B cell (primary cell): ENCODE measurements around the gene PAGE4. TPM values are rescaled to one million over a fixed set of nuclear protein-coding genes. Genes with fewer than 3 reads are reported as not detected.

Experiments used
- ATAC-seq: fragments of 200-7000 bp; cut with Tn5 transposase; one replicate; pipeline ENCODE4 v1.10.0; 2021; ENCODE audit warnings: low read depth, mild to moderate bottlenecking, moderate number of reproducible peaks, moderate library complexity
- CTCF ChIA-PET: fragments of 350-600 bp; sonication (Branson Sonifier 250); formaldehyde crosslinking; loops from one replicate; lab custom pipeline; 2021; ENCODE audit warnings: antibody characterized with exemption, inconsistent platforms; lab: Charles Lee
- POLR2A ChIA-PET: fragments of 350-600 bp; sonication (Branson Sonifier 250); formaldehyde crosslinking; loops from one replicate; lab custom pipeline; 2021; ENCODE audit warnings: antibody characterized with exemption; lab: Charles Lee
- DNase-seq: peaks from one replicate; pipeline ENCODE4 v3.0.0; 2013
- H2AFZ ChIP-seq: 2 replicates; pipeline ENCODE4 v1.6.1; 2012; ENCODE audit warnings: mild to moderate bottlenecking, low read depth, low read length; ENCODE audit not compliant: insufficient read depth, poor library complexity, severe bottlenecking
- H3K27ac ChIP-seq, 2 donors: 1 replicate in 1 of 2; 2 replicates in 1 of 2; pipeline ENCODE4 v1.5.1; 2012 to 2013; ENCODE audit warnings: low read length in 2 of 2, mild to moderate bottlenecking in 2 of 2, moderate library complexity in 1 of 2
- H3K27me3 ChIP-seq, 4 experiments: fragments of 200-600 bp in 1 of 4; sonication (generic) in 1 of 4; replicated peaks in 1 of 4; 1 replicate in 2 of 4; 2 replicates in 2 of 4; pipeline versions ENCODE4 v1.6.1 to v1.7.0; 2013 to 2016; ENCODE audit warnings: low read length in 3 of 4, mild to moderate bottlenecking in 2 of 4, mixed read lengths in 1 of 4, moderate library complexity in 1 of 4; ENCODE audit not compliant: insufficient read depth in 4 of 4, control insufficient read depth in 3 of 4; ENCODE audit errors: control extremely low read depth in 1 of 4
- H3K36me3 ChIP-seq, 2 experiments: replicated peaks in 1 of 2; 1 replicate in 1 of 2; 2 replicates in 1 of 2; pipeline versions ENCODE4 v1.6.1 to v1.7.1; 2013; ENCODE audit warnings: low read length in 1 of 2; ENCODE audit not compliant: insufficient read depth in 2 of 2, control insufficient read depth in 1 of 2; ENCODE audit errors: control extremely low read depth in 1 of 2, extremely low read depth in 1 of 2
- H3K4me1 ChIP-seq, 2 donors: fragments of 200-600 bp in 1 of 2; sonication (generic) in 1 of 2; 1 replicate in 1 of 2; 2 replicates in 1 of 2; pipeline versions ENCODE4 v1.5.1 to v1.6.1; 2013 to 2017; ENCODE audit warnings: low read length in 2 of 2; ENCODE audit not compliant: control insufficient read depth in 2 of 2, insufficient read depth in 2 of 2
- H3K4me2 ChIP-seq: replicated peaks from 2 replicates; pipeline ENCODE3; 2012; ENCODE audit warnings: mild to moderate bottlenecking, low read depth, low read length; ENCODE audit not compliant: poor library complexity, severe bottlenecking
- H3K4me3 ChIP-seq, 5 experiments: fragments of 200-600 bp in 1 of 5; sonication (generic) in 1 of 5; 1 replicate in 3 of 5; 2 replicates in 2 of 5; pipeline versions ENCODE4 v1.5.1 to v1.7.0; 2011 to 2016; ENCODE audit warnings: low read length in 4 of 5, mild to moderate bottlenecking in 4 of 5, low read depth in 2 of 5, control low read depth in 1 of 5, moderate library complexity in 1 of 5; ENCODE audit not compliant: insufficient read depth in 1 of 5; ENCODE audit errors: control extremely low read depth in 1 of 5, extremely low read depth in 1 of 5
- H3K79me2 ChIP-seq: fragments of 200-600 bp; sonication (generic); one replicate; pipeline ENCODE4 v1.6.0; 2016; ENCODE audit warnings: low read length; ENCODE audit not compliant: control insufficient read depth, insufficient read depth
- H3K9ac ChIP-seq: fragments of 200-600 bp; sonication (generic); 2 replicates; pipeline ENCODE4 v1.6.1; 2017; ENCODE audit warnings: mild to moderate bottlenecking, low read length, moderate library complexity
- H3K9me3 ChIP-seq, 3 donors: one replicate each; pipeline versions ENCODE4 v1.6.1 to v1.7.1; 2013; ENCODE audit warnings: low read length in 2 of 3; ENCODE audit not compliant: control insufficient read depth in 2 of 3, insufficient read depth in 1 of 3; ENCODE audit errors: control extremely low read depth in 1 of 3
- H4K20me1 ChIP-seq: 2 replicates; pipeline ENCODE4 v1.6.0; 2012; ENCODE audit warnings: mild to moderate bottlenecking, low read length; ENCODE audit not compliant: insufficient read depth, control insufficient read depth, poor library complexity, severe bottlenecking
- H3K27ac Mint-ChIP-seq: one replicate; pipeline ENCODE4 v1.8.0; 2021; ENCODE audit warnings: mixed read lengths
- H3K27me3 Mint-ChIP-seq: one replicate; pipeline ENCODE4 v1.8.0; 2021; ENCODE audit warnings: mixed read lengths
- H3K4me1 Mint-ChIP-seq: one replicate; pipeline ENCODE4 v1.8.0; 2021; ENCODE audit warnings: mixed read lengths
- H3K4me3 Mint-ChIP-seq: one replicate; pipeline ENCODE4 v1.8.0; 2021; ENCODE audit warnings: mixed read lengths
- H3K9me3 Mint-ChIP-seq: one replicate; pipeline ENCODE4 v1.8.0; 2022; ENCODE audit warnings: mixed read lengths; ENCODE audit not compliant: insufficient read depth
- EZH2 ChIP-seq: IDR thresholded peaks from 2 replicates; pipeline ENCODE4 v1.6.1; 2012; ENCODE audit warnings: borderline replicate concordance, low read depth, mild to moderate bottlenecking, moderate library complexity, low read length; ENCODE audit not compliant: insufficient read depth, poor library complexity, severe bottlenecking
- WGBS: methylation state at CpG from one replicate; pipeline ENCODE4 v1.1.5; 2013; ENCODE audit warnings: missing lambda C conversion rate; ENCODE audit not compliant: insufficient coverage; 5-methylcytosine and 5-hydroxymethylcytosine counted together
- intact Hi-C: fragments of 100-400 bp; cut with micrococcal nuclease; formaldehyde crosslinking; loops from one replicate; pipeline ENCODE4 v1.10.0; 2022
- polyA plus RNA-seq: library from polyadenylated mRNA; depleted of rRNA; stranded (reverse); fragments of >200 nt; gene quantifications from 2 replicates; pipeline ENCODE4 v1.2.3, GENCODE V29; 2012
- total RNA-seq, 2 donors: library from RNA; stranded (reverse); fragments of 120-200 nt in 1 of 2; gene quantifications; 1 replicate in 1 of 2; 2 replicates in 1 of 2; pipeline versions ENCODE4 v1.2.3 to v1.2.4, GENCODE V29; 2013 to 2022
- TF ChIP-seq, protein P1 (sequence below): fragments of 200-600 bp; IDR thresholded peaks from one replicate; pipeline ENCODE4 v1.8.0; 2022; ENCODE audit warnings: antibody characterized with exemption, mild to moderate bottlenecking

The PAGE4 gene
- total and polyA plus RNA-seq, 2 donors (not counting 1 experiment from before 2014, with no cell fraction given) = not detected

GRCh38 chrX:49792376-49792775 lies 36.7 kb upstream of the PAGE4 start:
- Histone ChIP-seq H3K36me3 (no peaks in the 10 kb centered on the region), H3K79me2 (no peaks in the 10 kb centered on the region), H2AFZ (no peak overlapping the region), H3K4me2 (no peak overlapping the region), H3K9me3 (no peaks in the 10 kb centered on the region), H3K27ac (no peak overlapping the region), H3K9ac (no peak overlapping the region), H4K20me1 (no peaks in the 10 kb centered on the region), H3K4me1 (no peaks in the 10 kb centered on the region), H3K27me3 (no peaks in the 10 kb centered on the region), H3K4me3 (no peak overlapping the region)
- Mint-ChIP-seq H3K4me1 (no peaks in the 10 kb centered on the region), H3K27me3 (no peaks in the 10 kb centered on the region), H3K4me3 (no peak overlapping the region), H3K9me3 (no peaks in the 10 kb centered on the region), H3K27ac (no peak overlapping the region)
- no CpG with 5 or more reads among the region's 1 CpG for WGBS
- TF ChIP-seq, protein P1, sequence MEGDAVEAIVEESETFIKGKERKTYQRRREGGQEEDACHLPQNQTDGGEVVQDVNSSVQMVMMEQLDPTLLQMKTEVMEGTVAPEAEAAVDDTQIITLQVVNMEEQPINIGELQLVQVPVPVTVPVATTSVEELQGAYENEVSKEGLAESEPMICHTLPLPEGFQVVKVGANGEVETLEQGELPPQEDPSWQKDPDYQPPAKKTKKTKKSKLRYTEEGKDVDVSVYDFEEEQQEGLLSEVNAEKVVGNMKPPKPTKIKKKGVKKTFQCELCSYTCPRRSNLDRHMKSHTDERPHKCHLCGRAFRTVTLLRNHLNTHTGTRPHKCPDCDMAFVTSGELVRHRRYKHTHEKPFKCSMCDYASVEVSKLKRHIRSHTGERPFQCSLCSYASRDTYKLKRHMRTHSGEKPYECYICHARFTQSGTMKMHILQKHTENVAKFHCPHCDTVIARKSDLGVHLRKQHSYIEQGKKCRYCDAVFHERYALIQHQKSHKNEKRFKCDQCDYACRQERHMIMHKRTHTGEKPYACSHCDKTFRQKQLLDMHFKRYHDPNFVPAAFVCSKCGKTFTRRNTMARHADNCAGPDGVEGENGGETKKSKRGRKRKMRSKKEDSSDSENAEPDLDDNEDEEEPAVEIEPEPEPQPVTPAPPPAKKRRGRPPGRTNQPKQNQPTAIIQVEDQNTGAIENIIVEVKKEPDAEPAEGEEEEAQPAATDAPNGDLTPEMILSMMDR = no peak
- no peak for TF ChIP-seq EZH2
- ATAC-seq = no peak
- POLR2A ChIA-PET = no interaction called here
- intact Hi-C loops = no loop called here
- CTCF ChIA-PET = no interaction called here
- DNase-seq = no peak

DNA sequence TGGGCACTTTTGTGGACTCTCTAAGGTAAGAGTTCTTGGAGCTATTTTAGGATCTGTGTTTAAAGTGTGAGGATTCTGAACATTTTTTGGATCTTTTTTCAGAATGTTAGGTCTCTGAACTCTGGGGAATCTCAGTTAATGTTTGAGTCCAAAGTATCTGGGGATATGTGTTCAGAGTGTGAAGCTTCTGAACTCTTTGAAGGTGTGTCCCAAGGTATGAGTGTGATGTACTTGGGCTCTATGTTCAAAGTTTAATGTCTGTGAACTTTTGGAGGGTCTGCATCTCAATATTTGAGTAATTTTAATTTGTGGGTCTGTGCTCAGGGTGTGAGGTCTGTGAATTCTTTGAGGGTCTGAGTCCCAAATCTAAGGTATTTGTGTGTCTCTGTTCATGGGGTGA lies 35.4 kb upstream of the PAGE4 start:
- H3K4me2 ChIP-seq = no peak overlapping the region
- no peak overlapping the region for H3K27ac ChIP-seq
- no peaks in the 10 kb centered on the region for H3K79me2 ChIP-seq
- H3K27me3 Mint-ChIP-seq = peaks cover 4% of the 10 kb centered on the region
- H3K4me3 ChIP-seq = no peak overlapping the region
- no peaks in the 10 kb centered on the region for H3K9me3 ChIP-seq
- no peak for TF ChIP-seq EZH2
- TF ChIP-seq, protein P1 = no peak
- H4K20me1 ChIP-seq = no peaks in the 10 kb centered on the region
- ChIA-PET POLR2A (no interaction called here), CTCF (no interaction called here)
- no peak overlapping the region for H3K4me3 Mint-ChIP-seq
- H3K27ac Mint-ChIP-seq = no peak overlapping the region
- no peaks in the 10 kb centered on the region for H3K27me3 ChIP-seq
- no peaks in the 10 kb centered on the region for H3K36me3 ChIP-seq
- no peaks in the 10 kb centered on the region for H3K4me1 Mint-ChIP-seq
- no peak overlapping the region for H2AFZ ChIP-seq
- H3K9me3 Mint-ChIP-seq = no peaks in the 10 kb centered on the region
- no peaks in the 10 kb centered on the region for H3K4me1 ChIP-seq
- no peak overlapping the region for H3K9ac ChIP-seq
- no peak for ATAC-seq
- DNase-seq = no peak
- intact Hi-C loops = no loop called here
